SK-N-MC (cell line): ENCODE measurements around the gene WDR62.

Experiments
- EZH2 ChIP-seq: fragments of 200-600 bp; sonication (generic); IDR thresholded peaks from one replicate; pipeline ENCODE4 v1.6.1; 2017; ENCODE audit warnings: antibody characterized with exemption
- POLR2AphosphoS5 ChIP-seq: IDR thresholded peaks from 2 replicates; pipeline ENCODE4 v1.6.1; 2012; ENCODE audit warnings: mild to moderate bottlenecking, low read depth, low read length, borderline replicate concordance

- no peak for TF ChIP-seq POLR2AphosphoS5
- no peak for TF ChIP-seq EZH2
Measured at GRCh38 chr19:36025541-36025940, 29.2 kb upstream of the WDR62 start.
